ENCODE results near the gene TJP2.

Gene TJP2

GRCh38 chr9:69199769-69200470 lies 25.8 kb downstream of the TJP2 start:
- no peak for DNase-seq (ENCODE audit: low spot score)
- in situ Hi-C loops (cut with MboI; ENCODE audit: low sequenced_read_pairs, unreplicated experiment), result loop anchor here (10.0 to 25.0 kb wide), 2 partner anchors 145 to 488 kb away; partner anchors contain the start of gene PIP5K1B
- no peak for TF ChIP-seq CTCF (IDR thresholded peaks at IDR 0.05; ENCODE audit: borderline replicate concordance, control extremely low read depth, extremely low read depth, insufficient read depth, missing control alignments)

GRCh38 chr9:69202556-69202955 lies 28.5 kb downstream of the TJP2 start:
- no peak for DNase-seq (ENCODE audit: low spot score)
- in situ Hi-C loops (cut with MboI; ENCODE audit: low sequenced_read_pairs, unreplicated experiment), result no loop called here
- TF ChIP-seq CTCF (IDR thresholded peaks at IDR 0.05; ENCODE audit: borderline replicate concordance, control extremely low read depth, extremely low read depth, insufficient read depth, missing control alignments), result no peak

- in situ Hi-C loops (cut with MboI; ENCODE audit: low sequenced_read_pairs, unreplicated experiment), result no loop called here
- no peak for DNase-seq (ENCODE audit: low spot score)
These were observed 30.2 kb downstream of the TJP2 start for GRCh38 chr9:69204326-69204725.

DNA sequence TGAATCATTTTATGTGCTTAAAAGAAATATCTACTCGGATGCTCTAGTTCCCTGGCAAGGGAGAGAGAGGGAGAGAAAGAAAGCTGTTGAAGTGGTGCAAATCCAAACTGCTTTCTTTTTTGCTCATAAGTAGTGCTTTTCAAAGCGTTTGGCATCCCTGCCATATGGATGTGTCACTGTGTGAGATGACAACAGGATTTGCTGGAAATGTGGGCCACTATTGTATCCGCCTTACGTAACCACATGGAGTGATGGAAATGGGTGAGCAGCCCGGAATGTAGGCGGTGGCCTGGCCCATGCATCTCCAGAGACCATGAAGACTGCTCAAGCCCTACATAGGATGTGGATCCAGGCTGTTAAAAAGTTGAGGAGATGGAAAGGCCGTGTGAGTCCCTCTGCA lies 30.8 kb downstream of the TJP2 start:
- in situ Hi-C loops (cut with MboI; ENCODE audit: low sequenced_read_pairs, unreplicated experiment), result no loop called here
- TF ChIP-seq CTCF (IDR thresholded peaks at IDR 0.05; ENCODE audit: borderline replicate concordance, control extremely low read depth, extremely low read depth, insufficient read depth, missing control alignments), result no peak
- no peak for DNase-seq (ENCODE audit: low spot score)

More at GRCh38 chr9:69204326-69204725, 30.2 kb downstream of the TJP2 start:
- TF ChIP-seq CTCF (IDR thresholded peaks at IDR 0.05; ENCODE audit: borderline replicate concordance, control extremely low read depth, extremely low read depth, insufficient read depth, missing control alignments), result no peak

DNA sequence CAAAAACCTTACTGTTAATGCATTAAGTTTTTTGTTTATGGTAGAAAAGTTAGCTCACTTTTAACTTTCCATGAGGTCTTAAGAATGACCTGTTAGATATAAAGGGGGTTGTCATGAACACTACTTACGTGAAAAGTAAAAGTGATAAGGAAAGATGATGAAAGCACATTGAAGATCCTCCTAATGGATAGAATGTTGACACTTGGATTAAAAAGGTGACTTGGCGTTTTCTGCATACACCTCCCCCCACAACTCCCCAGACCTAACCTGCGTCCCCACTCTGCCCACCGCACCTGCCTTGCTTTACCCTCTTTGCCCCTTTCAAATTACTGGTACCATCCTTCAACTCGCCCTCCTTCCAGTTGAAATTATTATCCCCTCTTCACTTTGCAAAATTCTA lies 32.0 kb downstream of the TJP2 start:
- in situ Hi-C loops (cut with MboI; ENCODE audit: low sequenced_read_pairs, unreplicated experiment), result no loop called here
- no peak for TF ChIP-seq CTCF (IDR thresholded peaks at IDR 0.05; ENCODE audit: borderline replicate concordance, control extremely low read depth, extremely low read depth, insufficient read depth, missing control alignments)
- no peak for DNase-seq (ENCODE audit: low spot score)

GRCh38 chr9:69207503-69207902 lies 33.4 kb downstream of the TJP2 start:
- DNase-seq (ENCODE audit: low spot score), result no peak
- in situ Hi-C loops (cut with MboI; ENCODE audit: low sequenced_read_pairs, unreplicated experiment), result no loop called here
- no peak for TF ChIP-seq CTCF (IDR thresholded peaks at IDR 0.05; ENCODE audit: borderline replicate concordance, control extremely low read depth, extremely low read depth, insufficient read depth, missing control alignments)

All from GM13976 (cell line).